Fibroblast of villous mesenchyme (primary cell): ENCODE results near the gene PLEKHA7. TPM values are rescaled to one million over a fixed set of nuclear protein-coding genes. Genes with fewer than 3 reads are reported as not detected.

ENCODE experiments used
- DNase-seq: peaks from one replicate; pipeline ENCODE4 v3.0.0-alpha.2; 2010; ENCODE audit warnings: low read depth
- H3K4me3 ChIP-seq: 2 replicates; pipeline ENCODE4 v1.5.1; 2011; ENCODE audit warnings: low read depth, mild to moderate bottlenecking, low read length
- CTCF ChIP-seq: IDR thresholded peaks from 2 replicates; pipeline ENCODE4 v1.5.1; 2012; ENCODE audit warnings: low read depth, mild to moderate bottlenecking, low read length; ENCODE audit not compliant: insufficient read depth
- total RNA-seq: library from RNA; depleted of rRNA; stranded (reverse); fragments of >200 nt; gene quantifications from 2 replicates; pipeline ENCODE4 v1.2.3, GENCODE V29; 2012

Gene PLEKHA7
- total RNA-seq, 1 donor = 0.86 TPM

GRCh38 chr11:16778286-16778685 lies 235.9 kb downstream of the PLEKHA7 start:
- H3K4me3 ChIP-seq = no peak overlapping the region
- no peak for DNase-seq
- TF ChIP-seq CTCF = no peak

- no peak for TF ChIP-seq CTCF
- no peak for DNase-seq
Measured at GRCh38 chr11:16777613-16777975, 236.6 kb downstream of the PLEKHA7 start.

GRCh38 chr11:16776711-16777612 lies 237.3 kb downstream of the PLEKHA7 start:
- DNase-seq = no peak
- TF ChIP-seq CTCF = no peak
- no peak overlapping the region for H3K4me3 ChIP-seq

More at GRCh38 chr11:16777613-16777975, 236.6 kb downstream of the PLEKHA7 start:
- no peak overlapping the region for H3K4me3 ChIP-seq

- no peak overlapping the region for H3K4me3 ChIP-seq
- TF ChIP-seq CTCF = no peak
- no peak for DNase-seq
Measured at GRCh38 chr11:16775614-16776283, 238.5 kb downstream of the PLEKHA7 start.

GRCh38 chr11:16774936-16775613 lies 239.1 kb downstream of the PLEKHA7 start:
- no peak for TF ChIP-seq CTCF
- DNase-seq = no peak
- no peak overlapping the region for H3K4me3 ChIP-seq

GRCh38 chr11:16773981-16774935 lies 240.0 kb downstream of the PLEKHA7 start:
- DNase-seq = no peak
- H3K4me3 ChIP-seq = no peak overlapping the region
- TF ChIP-seq CTCF = no peak
